HT-29 (cell line): ENCODE results near the gene HBG1. TPM values are rescaled to one million over a fixed set of nuclear protein-coding genes. Genes with fewer than 3 reads are reported as not detected.

Source experiments
- DNase-seq: peaks from one replicate; pipeline ENCODE4 v3.0.0-alpha.2; 2015; ENCODE audit warnings: low spot score
- total RNA-seq: library from RNA; depleted of rRNA; stranded (reverse); fragments of >200 nt; shearing (Covaris generic); gene quantifications from 2 replicates; pipeline ENCODE4 v1.2.3, GENCODE V29; 2014

HBG1 gene
- total RNA-seq, 1 experiment from 2014 or later = not detected

- no peak for DNase-seq
Measured at GRCh38 chr11:5247472-5248192, 2.0 kb downstream of the HBG1 start.

GRCh38 chr11:5246772-5247471, 2.7 kb downstream of the HBG1 start:
- no peak for DNase-seq

- no peak for DNase-seq
Measured at GRCh38 chr11:5245155-5245554, 4.5 kb downstream of the HBG1 start.

- no peak for DNase-seq
Measured at GRCh38 chr11:5243816-5244180, 5.9 kb downstream of the HBG1 start.

- no peak for DNase-seq
Measured at GRCh38 chr11:5242933-5243815, 6.5 kb downstream of the HBG1 start.

GRCh38 chr11:5242208-5242607, 7.4 kb downstream of the HBG1 start:
- DNase-seq = no peak

- DNase-seq = no peak
Measured at GRCh38 chr11:5241458-5241857, 8.2 kb downstream of the HBG1 start.

- no peak for DNase-seq
Measured at GRCh38 chr11:5240458-5240857, 9.2 kb downstream of the HBG1 start.

GRCh38 chr11:5240056-5240455, 9.6 kb downstream of the HBG1 start:
- DNase-seq = no peak

- no peak for DNase-seq
Measured at GRCh38 chr11:5239046-5239445, 10.6 kb downstream of the HBG1 start.

- no peak for DNase-seq
Measured at GRCh38 chr11:5238486-5238885, 11.2 kb downstream of the HBG1 start.

- DNase-seq = no peak
Measured at GRCh38 chr11:5237420-5237819, 12.2 kb downstream of the HBG1 start.

GRCh38 chr11:5235364-5236095, 14.1 kb downstream of the HBG1 start:
- no peak for DNase-seq

GRCh38 chr11:5234381-5234834, 15.2 kb downstream of the HBG1 start, which contains the start of gene HBD:
TSS of gene HBD (minus strand) at chr11:5234483. CDS start at chr11:5234433, 50 bp downstream.
- no peak for DNase-seq

- DNase-seq = no peak
Measured at GRCh38 chr11:5233307-5233706, 16.4 kb downstream of the HBG1 start.

GRCh38 chr11:5232821-5233220, 16.8 kb downstream of the HBG1 start:
- DNase-seq = no peak

GRCh38 chr11:5232176-5232575, 17.5 kb downstream of the HBG1 start:
- no peak for DNase-seq

GRCh38 chr11:5231111-5231510, 18.5 kb downstream of the HBG1 start:
- DNase-seq = no peak

GRCh38 chr11:5230266-5230665, 19.4 kb downstream of the HBG1 start:
- no peak for DNase-seq

GRCh38 chr11:5229796-5230195, 19.9 kb downstream of the HBG1 start:
- DNase-seq = no peak

- no peak for DNase-seq
Measured at GRCh38 chr11:5229356-5229755, 20.3 kb downstream of the HBG1 start.
